GM23248 (cell line): Measurements from ENCODE around the gene MPDZ.

ENCODE experiments used
- EZH2 ChIP-seq: fragments of 200-600 bp; sonication (generic); IDR thresholded peaks from 2 replicates; pipeline ENCODE4 v1.6.1; 2018; ENCODE audit warnings: antibody characterized with exemption, mild to moderate bottlenecking; ENCODE audit not compliant: insufficient read depth, poor library complexity, severe bottlenecking
- EZH2phosphoT487 ChIP-seq: fragments of 200-600 bp; sonication (generic); IDR thresholded peaks from 2 replicates; pipeline ENCODE4 v1.6.1; 2018; ENCODE audit warnings: antibody characterized with exemption, moderate library complexity, mild to moderate bottlenecking, low read depth; ENCODE audit not compliant: insufficient read depth

DNA sequence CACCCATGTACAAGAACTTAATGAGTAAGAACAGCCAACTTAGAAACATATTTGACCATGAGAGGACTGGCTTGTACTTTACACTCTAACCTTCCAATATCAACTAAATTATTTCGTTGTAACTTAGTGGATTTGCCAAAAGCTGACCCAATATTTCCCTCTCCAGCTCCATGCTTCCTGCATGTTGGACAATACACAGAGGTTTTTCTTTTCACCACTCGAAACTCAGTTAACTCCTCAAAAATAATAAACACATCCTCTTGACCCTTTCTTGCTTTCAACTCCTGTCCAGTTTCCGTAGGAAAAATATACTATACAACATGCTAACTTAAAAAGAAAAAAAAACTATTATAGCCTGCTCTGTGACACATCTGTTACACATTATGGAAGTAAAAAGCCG is 188.9 kb downstream of the MPDZ start:
- no peak for TF ChIP-seq EZH2
- TF ChIP-seq EZH2phosphoT487, result no peak
